ENCODE results near the gene HAUS7.

GRCh38 chrX:153474718-153475117 is 4.3 kb upstream of the HAUS7 start:
- TF ChIP-seq EZH2 (IDR thresholded peaks at IDR 0.05; ENCODE audit: low read length), result no peak
- TF ChIP-seq CTCF (optimal IDR thresholded peaks at IDR 0.05 in 1 of 3, IDR thresholded peaks at IDR 0.05 in 1 of 3, conservative IDR thresholded peaks at IDR 0.05 in 1 of 3; ENCODE audit: extremely low read depth in 1 of 3, insufficient read depth in 2 of 3, low read length in 3 of 3), result no peak

All from keratinocyte (primary cell).